ENCODE measurements around the gene GUCY2C. TPM values are rescaled to one million over a fixed set of nuclear protein-coding genes. Genes with fewer than 3 reads are reported as not detected.

The GUCY2C gene
- total RNA-seq, 2 experiments from 2014 or later = 0.16 to 0.32 TPM

DNA sequence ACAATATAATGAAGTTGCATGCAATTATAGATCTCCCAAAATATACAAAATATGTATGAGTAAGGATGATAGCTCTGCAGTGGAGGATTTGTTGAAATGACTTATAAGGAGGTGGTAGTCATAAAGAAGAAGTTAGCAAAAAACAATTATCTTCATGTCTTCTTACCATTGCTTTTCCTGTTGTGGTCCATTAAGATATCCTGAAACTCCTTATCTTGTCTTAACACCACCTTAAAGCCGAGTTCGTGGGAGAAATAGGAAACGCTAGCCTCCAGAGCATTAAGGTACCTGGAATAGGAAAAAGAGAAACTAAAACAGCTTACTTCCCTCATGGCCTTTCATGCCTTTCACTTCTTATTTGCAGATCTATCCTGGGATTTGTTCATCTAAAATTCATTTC, 15.2 kb downstream of the GUCY2C start:
- no peaks in the 10 kb centered on the region for H3K9me3 ChIP-seq (ENCODE audit: low read length)
- ChIA-PET CTCF (ENCODE audit: unreplicated experiment) (no interaction called here), POLR2A (interaction anchor here (0.6 kb wide), 1 partner anchor 660 kb away, joined by 3 read pairs; no protein-coding TSS in a partner anchor)
- H3K79me2 ChIP-seq (ENCODE audit: insufficient read depth, low read depth, low read length) = no peaks in the 10 kb centered on the region
- H3K9me2 ChIP-seq (ENCODE audit: insufficient read depth, low read length) = no peaks in the 10 kb centered on the region
- no peak overlapping the region for H3K4me2 ChIP-seq (ENCODE audit: low read length)
- H4K20me1 ChIP-seq (ENCODE audit: insufficient read depth, low read length) = no peaks in the 10 kb centered on the region
- TF ChIP-seq CTCF (conservative IDR thresholded peaks at IDR 0.05; ENCODE audit: low read length) = no peak
- TF ChIP-seq EZH2phosphoT487 (IDR thresholded peaks at IDR 0.05; ENCODE audit: borderline replicate concordance, low read depth, low read length) = no peak
- no peak overlapping the region for H2AFZ ChIP-seq (ENCODE audit: low read length)
- H3K36me3 ChIP-seq (ENCODE audit: insufficient read depth, low read length) = no peaks in the 10 kb centered on the region
- no peak overlapping the region for H3K27ac ChIP-seq (ENCODE audit: low read depth, low read length, poor library complexity, severe bottlenecking)
- BruUV-seq (replicated peaks) = no TSS peak
- no peak overlapping the region for H3K4me3 ChIP-seq (ENCODE audit: low read depth, low read length, poor library complexity, severe bottlenecking)
- no peak for DNase-seq (ENCODE audit: low spot score)
- intact Hi-C loops (cut with micrococcal nuclease; ENCODE audit: unreplicated experiment) = no loop called here
- no peaks in the 10 kb centered on the region for H3K4me1 ChIP-seq (ENCODE audit: insufficient read depth, low read length, poor library complexity, severe bottlenecking)

DNA sequence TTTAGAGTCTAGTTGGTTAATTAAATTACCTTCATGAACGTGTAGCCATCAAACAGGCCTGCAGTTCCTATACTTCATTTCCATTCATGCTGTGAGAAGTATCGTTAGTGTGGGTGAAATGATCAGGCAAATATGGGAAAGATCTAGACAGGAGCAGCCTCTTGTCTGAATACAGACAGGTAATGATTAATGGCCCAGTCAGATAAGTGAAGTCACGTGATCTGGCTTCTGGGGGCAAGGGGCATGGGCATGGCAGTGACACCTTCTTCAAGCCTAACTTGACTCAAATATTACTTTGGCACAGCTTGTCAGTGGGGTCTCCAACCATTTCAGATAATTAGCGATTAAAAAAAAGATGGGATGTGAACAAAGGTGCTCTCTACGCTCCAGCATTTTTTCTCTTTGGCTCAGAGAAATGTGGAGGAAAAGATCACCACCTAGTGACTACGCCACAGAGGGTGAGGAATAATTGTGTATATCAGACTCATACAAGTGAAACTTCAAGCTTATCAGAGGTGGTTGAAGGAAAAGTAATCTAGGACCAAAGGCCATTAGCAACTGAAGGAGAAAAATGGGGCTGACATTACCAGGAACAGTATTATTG, 17.8 kb downstream of the GUCY2C start:
- no peaks in the 10 kb centered on the region for H4K20me1 ChIP-seq (ENCODE audit: insufficient read depth, low read length)
- ChIA-PET POLR2A (interaction anchor here (1.2 kb wide), 1 partner anchor 8 kb away, joined by 5 read pairs; no protein-coding TSS in a partner anchor), CTCF (ENCODE audit: unreplicated experiment) (no interaction called here)
- no peaks in the 10 kb centered on the region for H3K79me2 ChIP-seq (ENCODE audit: insufficient read depth, low read depth, low read length)
- no peaks in the 10 kb centered on the region for H3K9me2 ChIP-seq (ENCODE audit: insufficient read depth, low read length)
- H3K4me3 ChIP-seq (ENCODE audit: low read depth, low read length, poor library complexity, severe bottlenecking) = no peak overlapping the region
- no TSS peak for BruUV-seq (replicated peaks)
- no peak overlapping the region for H3K4me2 ChIP-seq (ENCODE audit: low read length)
- intact Hi-C loops (cut with micrococcal nuclease; ENCODE audit: unreplicated experiment) = no loop called here
- no peaks in the 10 kb centered on the region for H3K36me3 ChIP-seq (ENCODE audit: insufficient read depth, low read length)
- no peak overlapping the region for H2AFZ ChIP-seq (ENCODE audit: low read length)
- TF ChIP-seq CTCF (conservative IDR thresholded peaks at IDR 0.05; ENCODE audit: low read length) (no peak), EZH2phosphoT487 (IDR thresholded peaks at IDR 0.05; ENCODE audit: borderline replicate concordance, low read depth, low read length) (no peak)
- no peaks in the 10 kb centered on the region for H3K4me1 ChIP-seq (ENCODE audit: insufficient read depth, low read length, poor library complexity, severe bottlenecking)
- no peaks in the 10 kb centered on the region for H3K9me3 ChIP-seq (ENCODE audit: low read length)
- H3K27ac ChIP-seq (ENCODE audit: low read depth, low read length, poor library complexity, severe bottlenecking) = no peak overlapping the region
- no peak for DNase-seq (ENCODE audit: low spot score)

GRCh38 chr12:14668591-14668990, 27.8 kb downstream of the GUCY2C start:
- ChIA-PET POLR2A (interaction anchor here (0.7 to 1.3 kb wide), 4 partner anchors 41 to 722 kb away, joined by 3 to 5 read pairs (median 4); no protein-coding TSS in a partner anchor), CTCF (ENCODE audit: unreplicated experiment) (no interaction called here)
- Histone ChIP-seq H3K9me3 (ENCODE audit: low read length) (no peaks in the 10 kb centered on the region), H3K4me3 (ENCODE audit: low read depth, low read length, poor library complexity, severe bottlenecking) (no peak overlapping the region), H3K27ac (ENCODE audit: low read depth, low read length, poor library complexity, severe bottlenecking) (no peak overlapping the region), H4K20me1 (ENCODE audit: insufficient read depth, low read length) (no peaks in the 10 kb centered on the region), H3K4me2 (ENCODE audit: low read length) (no peak overlapping the region), H3K36me3 (ENCODE audit: insufficient read depth, low read length) (no peaks in the 10 kb centered on the region), H2AFZ (ENCODE audit: low read length) (no peak overlapping the region), H3K79me2 (ENCODE audit: insufficient read depth, low read depth, low read length) (no peaks in the 10 kb centered on the region), H3K9me2 (ENCODE audit: insufficient read depth, low read length) (no peaks in the 10 kb centered on the region), H3K4me1 (ENCODE audit: insufficient read depth, low read length, poor library complexity, severe bottlenecking) (peaks cover 17% of the 10 kb centered on the region)
- no TSS peak for BruUV-seq (replicated peaks)
- intact Hi-C loops (cut with micrococcal nuclease; ENCODE audit: unreplicated experiment) = no loop called here
- DNase-seq (ENCODE audit: low spot score) = no peak
- TF ChIP-seq CTCF (conservative IDR thresholded peaks at IDR 0.05; ENCODE audit: low read length) (no peak), EZH2phosphoT487 (IDR thresholded peaks at IDR 0.05; ENCODE audit: borderline replicate concordance, low read depth, low read length) (no peak)
